Measurements from ENCODE around the gene GPATCH2. TPM values are rescaled to one million over a fixed set of nuclear protein-coding genes. Genes with fewer than 3 reads are reported as not detected.
"Not testable (repeated sequence)": the region's sequence is repeated elsewhere in the genome, so short reads cannot be mapped to it uniquely, and the experiment has no call there.

Gene GPATCH2
- total RNA-seq, 2 experiments from 2014 or later: 6.0 to 6.6 TPM

- no peaks in the 10 kb centered on the region for H3K36me3 Mint-ChIP-seq (ENCODE audit: low read depth)
- H3K9me3 Mint-ChIP-seq: no peaks in the 10 kb centered on the region
- H3K27me3 Mint-ChIP-seq: no peaks in the 10 kb centered on the region
- H3K4me1 Mint-ChIP-seq (ENCODE audit: low read depth): no peaks in the 10 kb centered on the region
- no peak for ATAC-seq
- TF ChIP-seq CTCF (IDR thresholded peaks at IDR 0.05): no peak
- no peak for DNase-seq
- intact Hi-C loops (cut with micrococcal nuclease): no loop called here
- CTCF ChIA-PET: no interaction called here
- no peak overlapping the region for H3K4me3 Mint-ChIP-seq
- H3K27ac Mint-ChIP-seq: no peak overlapping the region
- POLR2A ChIA-PET: no interaction called here
Observed at GRCh38 chr1:217393896-217394295, 237.0 kb downstream of the GPATCH2 start.

GRCh38 chr1:217392441-217392840, 238.4 kb downstream of the GPATCH2 start:
- no peak overlapping the region for H3K27ac Mint-ChIP-seq
- DNase-seq (no peak), ATAC-seq (no peak)
- intact Hi-C loops (cut with micrococcal nuclease): no loop called here
- CTCF ChIA-PET: no interaction called here
- POLR2A ChIA-PET: no interaction called here
- TF ChIP-seq CTCF (IDR thresholded peaks at IDR 0.05): no peak
- no peaks in the 10 kb centered on the region for H3K9me3 Mint-ChIP-seq
- no peaks in the 10 kb centered on the region for H3K36me3 Mint-ChIP-seq (ENCODE audit: low read depth)
- H3K27me3 Mint-ChIP-seq: no peaks in the 10 kb centered on the region
- H3K4me3 Mint-ChIP-seq: no peak overlapping the region
- H3K4me1 Mint-ChIP-seq (ENCODE audit: low read depth): no peaks in the 10 kb centered on the region

- POLR2A ChIA-PET: interaction anchor here (0.5 to 0.6 kb wide), 2 partner anchors 89 to 560 kb away, joined by 3 to 4 read pairs; no protein-coding TSS in a partner anchor
- no peak for TF ChIP-seq CTCF (IDR thresholded peaks at IDR 0.05)
- intact Hi-C loops (cut with micrococcal nuclease): no loop called here
- no peaks in the 10 kb centered on the region for H3K27me3 Mint-ChIP-seq
- ATAC-seq (no peak), DNase-seq (no peak)
- no peak overlapping the region for H3K4me3 Mint-ChIP-seq
- no peaks in the 10 kb centered on the region for H3K4me1 Mint-ChIP-seq (ENCODE audit: low read depth)
- H3K27ac Mint-ChIP-seq: no peak overlapping the region
- H3K36me3 Mint-ChIP-seq (ENCODE audit: low read depth): no peaks in the 10 kb centered on the region
- peaks cover 7% of the 10 kb centered on the region for H3K9me3 Mint-ChIP-seq
- CTCF ChIA-PET: no interaction called here
Observed at GRCh38 chr1:217389895-217390294, 241.0 kb downstream of the GPATCH2 start.

GRCh38 chr1:217388522-217389065, 242.3 kb downstream of the GPATCH2 start:
- no peak for ATAC-seq
- Mint-ChIP-seq H3K4me3 (no peak overlapping the region), H3K36me3 (ENCODE audit: low read depth) (no peaks in the 10 kb centered on the region), H3K9me3 (peaks cover 8% of the 10 kb centered on the region), H3K27ac (no peak overlapping the region), H3K27me3 (no peaks in the 10 kb centered on the region), H3K4me1 (ENCODE audit: low read depth) (no peaks in the 10 kb centered on the region)
- DNase-seq: no peak
- intact Hi-C loops (cut with micrococcal nuclease): no loop called here
- ChIA-PET CTCF (no interaction called here), POLR2A (no interaction called here)
- TF ChIP-seq CTCF (IDR thresholded peaks at IDR 0.05): no peak

GRCh38 chr1:217381773-217382172, 249.1 kb downstream of the GPATCH2 start:
- H3K4me1 Mint-ChIP-seq (ENCODE audit: low read depth); H3K27me3 Mint-ChIP-seq; POLR2A ChIA-PET; H3K36me3 Mint-ChIP-seq (ENCODE audit: low read depth); DNase-seq; intact Hi-C loops (cut with micrococcal nuclease); CTCF ChIA-PET; H3K4me3 Mint-ChIP-seq; ATAC-seq; H3K27ac Mint-ChIP-seq: not testable (repeated sequence)
- H3K9me3 Mint-ChIP-seq: peaks cover 11% of the 10 kb centered on the region

- H3K36me3 Mint-ChIP-seq (ENCODE audit: low read depth); H3K27me3 Mint-ChIP-seq; CTCF ChIA-PET; H3K27ac Mint-ChIP-seq; H3K4me1 Mint-ChIP-seq (ENCODE audit: low read depth); POLR2A ChIA-PET; H3K9me3 Mint-ChIP-seq; ATAC-seq; intact Hi-C loops (cut with micrococcal nuclease); DNase-seq; H3K4me3 Mint-ChIP-seq: not testable (repeated sequence)
Observed at GRCh38 chr1:217379804-217380203, 251.1 kb downstream of the GPATCH2 start.
